Nucleus accumbens (tissue), 56 donors: ENCODE results near the gene ACYP1.

Source experiments
- DNase-seq, 56 donors: peaks; one replicate each; lab custom pipeline; 2025; lab: John Stamatoyannopoulos, UW

ACYP1 gene

GRCh38 chr14:75044322-75044721 lies 19.5 kb downstream of the ACYP1 start:
- no peak for DNase-seq

- no peak for DNase-seq
Measured at GRCh38 chr14:75042035-75042434, 21.8 kb downstream of the ACYP1 start.

GRCh38 chr14:75041613-75042012 lies 22.2 kb downstream of the ACYP1 start:
- no peak for DNase-seq

- DNase-seq = no peak
Measured at GRCh38 chr14:75040959-75041358, 22.9 kb downstream of the ACYP1 start.

- no peak for DNase-seq
Measured at GRCh38 chr14:75040507-75040906, 23.3 kb downstream of the ACYP1 start.

GRCh38 chr14:75032939-75033338 lies 30.9 kb downstream of the ACYP1 start:
- DNase-seq = no peak

GRCh38 chr14:75030147-75030546 lies 33.7 kb downstream of the ACYP1 start:
- DNase-seq = no peak

GRCh38 chr14:75025876-75026275 lies 37.9 kb downstream of the ACYP1 start:
- DNase-seq = peak in 4 of 56 donors; percentile 8 to 57 (median 30)

- no peak for DNase-seq
Measured at GRCh38 chr14:75025082-75025481, 38.7 kb downstream of the ACYP1 start.

- no peak for DNase-seq
Measured at GRCh38 chr14:75023108-75023507, 40.7 kb downstream of the ACYP1 start.

- DNase-seq = no peak
Measured at GRCh38 chr14:75022655-75023054, 41.2 kb downstream of the ACYP1 start.

GRCh38 chr14:75018694-75019093 lies 45.1 kb downstream of the ACYP1 start:
- no peak for DNase-seq

GRCh38 chr14:75016815-75017214 lies 47.0 kb downstream of the ACYP1 start:
- peak in 19 of 56 donors; percentile 2 to 51 (median 11) for DNase-seq

GRCh38 chr14:75015496-75015895 lies 48.3 kb downstream of the ACYP1 start:
- no peak for DNase-seq

- no peak for DNase-seq
Measured at GRCh38 chr14:75013290-75013689, 50.5 kb downstream of the ACYP1 start.

GRCh38 chr14:75011356-75011994 lies 52.3 kb downstream of the ACYP1 start:
- peak in 3 of 56 donors; percentile 5 to 10 (median 6) for DNase-seq

GRCh38 chr14:75010472-75011093 lies 53.2 kb downstream of the ACYP1 start:
- no peak for DNase-seq

- DNase-seq = no peak
Measured at GRCh38 chr14:75009176-75009575, 54.6 kb downstream of the ACYP1 start.

- DNase-seq = no peak
Measured at GRCh38 chr14:75005357-75005756, 58.5 kb downstream of the ACYP1 start.

GRCh38 chr14:75003250-75004027 lies 60.4 kb downstream of the ACYP1 start:
- no peak for DNase-seq
